PC-3 (cell line): ENCODE results near the gene HUS1.

Experiments used
- EZH2 ChIP-seq: fragments of 300-600 bp; sonication (generic); IDR thresholded peaks from one replicate; pipeline ENCODE4 v1.6.1; 2017; ENCODE audit warnings: antibody characterized with exemption, mild to moderate bottlenecking, low read length; ENCODE audit not compliant: unreplicated experiment
- EZH2phosphoT487 ChIP-seq: fragments of 300-600 bp; sonication (generic); IDR thresholded peaks from 2 replicates; pipeline ENCODE4 v1.6.1; 2018; ENCODE audit warnings: mild to moderate bottlenecking, antibody characterized with exemption, low read length, borderline replicate concordance
- TF ChIP-seq, protein P1 (sequence below): fragments of 300-600 bp; sonication (generic); conservative IDR thresholded peaks from 2 replicates; pipeline ENCODE4 v1.5.1; 2017; ENCODE audit warnings: antibody characterized with exemption, low read depth, mild to moderate bottlenecking, low read length

DNA sequence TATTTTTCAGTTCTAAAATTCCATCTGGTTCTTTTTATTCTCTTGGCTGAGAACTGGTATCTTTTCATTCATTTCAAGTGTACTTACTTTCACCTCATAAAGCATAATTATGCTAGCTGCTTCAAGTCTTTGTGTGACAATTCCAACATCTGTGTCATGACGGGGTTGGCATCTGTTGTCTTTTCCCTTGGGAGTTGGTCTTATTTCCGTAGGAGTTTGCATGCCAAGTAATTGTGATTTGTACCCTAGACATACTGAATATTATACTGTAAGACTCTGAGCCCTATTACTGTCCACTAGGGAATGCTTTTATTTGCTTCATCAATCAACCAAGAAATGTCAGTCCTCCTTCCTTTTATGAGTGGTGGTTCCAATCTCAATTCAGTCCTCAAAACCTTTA, 24.6 kb upstream of the HUS1 start:
- no peak for TF ChIP-seq EZH2phosphoT487
- TF ChIP-seq, protein P1, sequence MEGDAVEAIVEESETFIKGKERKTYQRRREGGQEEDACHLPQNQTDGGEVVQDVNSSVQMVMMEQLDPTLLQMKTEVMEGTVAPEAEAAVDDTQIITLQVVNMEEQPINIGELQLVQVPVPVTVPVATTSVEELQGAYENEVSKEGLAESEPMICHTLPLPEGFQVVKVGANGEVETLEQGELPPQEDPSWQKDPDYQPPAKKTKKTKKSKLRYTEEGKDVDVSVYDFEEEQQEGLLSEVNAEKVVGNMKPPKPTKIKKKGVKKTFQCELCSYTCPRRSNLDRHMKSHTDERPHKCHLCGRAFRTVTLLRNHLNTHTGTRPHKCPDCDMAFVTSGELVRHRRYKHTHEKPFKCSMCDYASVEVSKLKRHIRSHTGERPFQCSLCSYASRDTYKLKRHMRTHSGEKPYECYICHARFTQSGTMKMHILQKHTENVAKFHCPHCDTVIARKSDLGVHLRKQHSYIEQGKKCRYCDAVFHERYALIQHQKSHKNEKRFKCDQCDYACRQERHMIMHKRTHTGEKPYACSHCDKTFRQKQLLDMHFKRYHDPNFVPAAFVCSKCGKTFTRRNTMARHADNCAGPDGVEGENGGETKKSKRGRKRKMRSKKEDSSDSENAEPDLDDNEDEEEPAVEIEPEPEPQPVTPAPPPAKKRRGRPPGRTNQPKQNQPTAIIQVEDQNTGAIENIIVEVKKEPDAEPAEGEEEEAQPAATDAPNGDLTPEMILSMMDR, result no peak
- no peak for TF ChIP-seq EZH2
